A673 (cell line): ENCODE measurements around the gene FKBP5. TPM values are rescaled to one million over a fixed set of nuclear protein-coding genes. Genes with fewer than 3 reads are reported as not detected.

Experiments
- BruUV-seq: library from RNA; stranded (reverse); fragments of 400-500 nt; replicated peaks from 2 replicates; lab custom pipeline; 2021; lab: Mats Ljungman, UMichigan
- CTCF ChIA-PET: fragments of 300-600 bp; sonication (Branson Sonifier 250); formaldehyde crosslinking; loops from one replicate; lab custom pipeline; 2022; ENCODE audit warnings: antibody characterized with exemption; lab: Charles Lee
- POLR2A ChIA-PET: fragments of 300-600 bp; sonication (Branson Sonifier 250); formaldehyde crosslinking; loops from one replicate; lab custom pipeline; 2022; ENCODE audit warnings: antibody characterized with exemption; ENCODE audit not compliant: low non-redundant PET; lab: Charles Lee
- DNase-seq: peaks from one replicate; pipeline ENCODE4 v3.0.0-alpha.2; 2015; ENCODE audit warnings: low spot score
- H3K27ac ChIP-seq: fragments of 200-600 bp; sonication (generic); 2 replicates; pipeline ENCODE4 v1.5.1; 2016; ENCODE audit warnings: mixed run types, low read depth, mild to moderate bottlenecking, mixed read lengths, antibody characterized with exemption, low read length; ENCODE audit not compliant: poor library complexity, severe bottlenecking
- H3K27me3 ChIP-seq: fragments of 200-600 bp; sonication (generic); replicated peaks from 2 replicates; pipeline ENCODE4 v1.6.1; 2017; ENCODE audit warnings: mixed run types, low read depth, mild to moderate bottlenecking, mixed read lengths, antibody characterized with exemption, low read length; ENCODE audit not compliant: insufficient read depth, poor library complexity
- H3K36me3 ChIP-seq: fragments of 200-600 bp; sonication (generic); 2 replicates; pipeline ENCODE4 v1.6.1; 2016; ENCODE audit warnings: mixed run types, mild to moderate bottlenecking, mixed read lengths, antibody characterized with exemption, low read length; ENCODE audit not compliant: insufficient read depth, poor library complexity, severe bottlenecking
- H3K4me1 ChIP-seq: fragments of 200-600 bp; sonication (generic); 2 replicates; pipeline ENCODE4 v1.6.1; 2017; ENCODE audit warnings: mixed run types, mild to moderate bottlenecking, mixed read lengths, antibody characterized with exemption, low read length; ENCODE audit not compliant: insufficient read depth, poor library complexity, severe bottlenecking
- H3K4me3 ChIP-seq: fragments of 200-600 bp; sonication (generic); 2 replicates; pipeline ENCODE4 v1.5.1; 2016; ENCODE audit warnings: low read depth, mixed run types, mild to moderate bottlenecking, mixed read lengths, low read length; ENCODE audit not compliant: poor library complexity, severe bottlenecking
- H3K9me3 ChIP-seq: fragments of 200-600 bp; sonication (generic); 2 replicates; pipeline ENCODE4 v1.6.1; 2016; ENCODE audit warnings: mixed run types, low read depth, mild to moderate bottlenecking, mixed read lengths, antibody characterized with exemption, low read length; ENCODE audit not compliant: poor library complexity, severe bottlenecking
- CTCF ChIP-seq: fragments of 300-800, 200-600 bp; sonication (generic); conservative IDR thresholded peaks from 2 replicates; pipeline ENCODE4 v1.5.1; 2017; ENCODE audit warnings: low read depth, mild to moderate bottlenecking, antibody characterized with exemption, low read length, moderate library complexity, mixed read lengths
- EZH2 ChIP-seq: fragments of 200-600 bp; sonication (generic); IDR thresholded peaks from 2 replicates; pipeline ENCODE4 v1.6.1; 2017; ENCODE audit warnings: borderline replicate concordance, low read depth, mild to moderate bottlenecking, mixed read lengths, antibody characterized with exemption, low read length; ENCODE audit not compliant: poor library complexity, severe bottlenecking
- intact Hi-C: fragments of 100-400 bp; cut with micrococcal nuclease; formaldehyde crosslinking; loops from one replicate; pipeline ENCODE4 v1.10.0; 2022; ENCODE audit not compliant: unreplicated experiment
- total RNA-seq: library from RNA; stranded (reverse); gene quantifications from 2 replicates; pipeline ENCODE4 v1.2.3, GENCODE V29; 2021

Gene FKBP5
- total RNA-seq, 1 experiment from 2014 or later = 20.4 TPM

GRCh38 chr6:35561113-35561512 lies 127.6 kb downstream of the FKBP5 start:
- BruUV-seq = no TSS peak
- no peak for DNase-seq
- ChIA-PET POLR2A (no interaction called here), CTCF (no interaction called here)
- Histone ChIP-seq H3K36me3 (no peaks in the 10 kb centered on the region), H3K27me3 (peaks cover 6% of the 10 kb centered on the region), H3K4me3 (no peak overlapping the region), H3K4me1 (no peaks in the 10 kb centered on the region), H3K27ac (no peak overlapping the region), H3K9me3 (no peaks in the 10 kb centered on the region)
- intact Hi-C loops = no loop called here
- no peak for TF ChIP-seq EZH2
- no peak for TF ChIP-seq CTCF

GRCh38 chr6:35558571-35558970 lies 130.1 kb downstream of the FKBP5 start:
- CTCF ChIA-PET = no interaction called here
- no peak for DNase-seq
- no TSS peak for BruUV-seq
- TF ChIP-seq CTCF (no peak), EZH2 (no peak)
- intact Hi-C loops = no loop called here
- Histone ChIP-seq H3K4me3 (no peak overlapping the region), H3K4me1 (no peaks in the 10 kb centered on the region), H3K36me3 (no peaks in the 10 kb centered on the region), H3K27me3 (no peaks in the 10 kb centered on the region), H3K27ac (no peak overlapping the region), H3K9me3 (no peaks in the 10 kb centered on the region)
- POLR2A ChIA-PET = no interaction called here

- no peaks in the 10 kb centered on the region for H3K4me1 ChIP-seq
- H3K36me3 ChIP-seq = no peaks in the 10 kb centered on the region
- DNase-seq = no peak
- BruUV-seq = no TSS peak
- CTCF ChIA-PET = no interaction called here
- no peak overlapping the region for H3K4me3 ChIP-seq
- POLR2A ChIA-PET = no interaction called here
- TF ChIP-seq CTCF (no peak), EZH2 (no peak)
- no peak overlapping the region for H3K27ac ChIP-seq
- H3K9me3 ChIP-seq = no peaks in the 10 kb centered on the region
- H3K27me3 ChIP-seq = no peaks in the 10 kb centered on the region
- intact Hi-C loops = no loop called here
Observed at GRCh38 chr6:35557239-35557638, 131.5 kb downstream of the FKBP5 start.
